Measurements from ENCODE around the gene MLNR.

GRCh38 chr13:49256841-49257240 lies 36.7 kb downstream of the MLNR start:
- TF ChIP-seq CHD2 (IDR thresholded peaks at IDR 0.05; ENCODE audit: low read length, partially characterized antibody) (no peak), FOXM1 (IDR thresholded peaks at IDR 0.05; ENCODE audit: low read depth) (no peak), TEAD4 (IDR thresholded peaks at IDR 0.05; ENCODE audit: borderline replicate concordance, insufficient read depth) (no peak), CTCF (IDR thresholded peaks at IDR 0.05) (no peak), POLR2AphosphoS5 (IDR thresholded peaks at IDR 0.05; ENCODE audit: low read depth, low read length) (no peak), TAF1 (IDR thresholded peaks at IDR 0.05; ENCODE audit: borderline replicate concordance, low read depth, low read length) (no peak), RFX5 (IDR thresholded peaks at IDR 0.05; ENCODE audit: low read length) (no peak), EP300 (IDR thresholded peaks at IDR 0.05; ENCODE audit: borderline replicate concordance in 1 of 2, low read depth in 1 of 2, low read length in 1 of 2) (no peak), SMC3 (IDR thresholded peaks at IDR 0.05; ENCODE audit: low read depth, low read length) (no peak), RXRA (IDR thresholded peaks at IDR 0.05; ENCODE audit: borderline replicate concordance, low read depth) (no peak), JUND (IDR thresholded peaks at IDR 0.05) (no peak)
- TF ChIP-seq, protein P1, sequence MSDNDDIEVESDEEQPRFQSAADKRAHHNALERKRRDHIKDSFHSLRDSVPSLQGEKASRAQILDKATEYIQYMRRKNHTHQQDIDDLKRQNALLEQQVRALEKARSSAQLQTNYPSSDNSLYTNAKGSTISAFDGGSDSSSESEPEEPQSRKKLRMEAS (IDR thresholded peaks at IDR 0.05; ENCODE audit: low read depth), result no peak
